ENCODE measurements around the gene TMEM30B.
A peak's percentile ranks its signal among the peaks of the same experiment; 100 is the strongest.
"Not testable (repeated sequence)": the region's sequence is repeated elsewhere in the genome, so short reads cannot be mapped to it uniquely, and the experiment has no call there.

TMEM30B gene

DNA sequence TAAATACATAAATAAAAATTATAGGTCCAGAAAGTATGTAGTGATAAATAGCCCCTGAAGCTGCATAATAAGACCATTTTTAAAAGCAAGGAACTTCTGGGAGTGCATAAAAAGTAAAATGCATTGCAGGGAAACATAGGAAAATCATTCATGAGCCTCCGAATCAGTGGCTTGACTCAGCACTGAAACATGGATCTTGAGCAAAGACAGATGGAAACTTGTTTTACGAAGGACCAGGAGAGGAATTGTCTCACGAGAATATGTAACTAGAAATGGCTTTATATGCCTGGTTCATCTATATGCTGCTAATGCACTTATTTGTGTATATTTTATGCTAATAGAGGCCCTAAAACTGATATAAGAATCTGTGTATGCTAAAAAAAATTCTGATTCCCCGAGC is 14.7 kb downstream of the TMEM30B start:
- no peak for DNase-seq (ENCODE audit: low read depth)

- no peak for DNase-seq (ENCODE audit: low read depth)
Observed at GRCh38 chr14:61264651-61265050, 16.5 kb downstream of the TMEM30B start.

GRCh38 chr14:61264010-61264571 is 17.0 kb downstream of the TMEM30B start:
- DNase-seq (ENCODE audit: low read depth): no peak

- no peak for DNase-seq (ENCODE audit: low read depth)
Observed at GRCh38 chr14:61262082-61262481, 19.1 kb downstream of the TMEM30B start.

DNA sequence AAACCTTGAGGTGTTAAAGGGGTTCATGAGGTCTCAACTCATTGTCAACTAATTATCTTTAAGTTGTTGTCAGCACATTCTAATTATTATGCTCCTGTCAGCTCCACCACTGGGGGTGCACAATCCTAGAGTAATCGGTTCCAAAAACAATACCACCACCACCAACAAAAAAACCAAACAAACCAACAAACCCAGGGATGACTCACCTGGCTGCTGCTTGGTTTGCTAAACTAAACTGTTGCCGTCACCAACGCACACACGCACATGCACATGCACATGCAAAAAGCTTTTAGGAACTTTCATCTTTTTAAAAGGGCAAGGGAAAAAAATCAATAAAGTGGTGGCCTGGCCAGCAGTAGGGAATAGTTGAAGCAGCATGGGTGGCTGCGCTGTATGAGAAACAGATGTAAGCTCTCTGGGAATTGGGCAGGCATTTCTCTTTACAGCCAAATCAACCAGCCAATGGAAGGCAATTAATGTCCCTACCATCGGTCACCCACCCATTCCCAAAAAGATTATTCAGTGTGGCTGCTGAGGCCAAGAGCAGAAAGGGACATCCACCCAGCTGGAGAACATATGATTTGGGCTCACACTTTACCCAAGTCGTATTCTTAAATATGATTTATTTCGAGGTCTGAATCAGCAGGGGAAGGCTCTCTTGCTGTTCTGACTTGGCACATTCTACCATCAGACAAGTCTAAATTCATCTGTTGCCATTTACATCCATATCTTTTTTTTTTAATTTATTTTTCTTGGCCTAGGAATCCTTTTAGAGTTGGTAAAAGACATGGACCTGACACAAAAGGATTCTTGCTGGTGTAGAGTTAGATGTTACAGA is 20.0 kb downstream of the TMEM30B start:
- no peak for DNase-seq (ENCODE audit: low read depth)

DNA sequence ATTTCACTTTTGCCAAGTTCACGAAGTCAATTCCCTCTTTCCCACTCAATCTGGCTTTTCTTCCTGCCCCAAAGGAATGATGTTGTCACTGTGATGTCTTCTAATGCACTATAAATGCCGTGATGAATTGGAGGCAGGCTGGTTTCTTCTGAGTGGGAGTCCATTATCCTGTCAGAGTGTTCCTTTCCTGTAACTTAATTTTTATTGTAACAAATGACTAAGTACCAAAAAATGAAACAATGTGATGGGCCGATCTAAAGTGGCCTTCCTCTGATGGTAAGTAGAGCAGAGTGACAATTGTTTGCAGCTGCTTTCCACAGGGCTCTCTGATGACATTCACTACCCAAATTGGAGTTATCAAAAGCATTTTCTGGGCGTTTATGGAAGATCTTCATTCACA is 22.2 kb downstream of the TMEM30B start:
- DNase-seq (ENCODE audit: low read depth): no peak

GRCh38 chr14:61257469-61258057 is 23.6 kb downstream of the TMEM30B start:
- DNase-seq (ENCODE audit: low read depth): no peak

DNA sequence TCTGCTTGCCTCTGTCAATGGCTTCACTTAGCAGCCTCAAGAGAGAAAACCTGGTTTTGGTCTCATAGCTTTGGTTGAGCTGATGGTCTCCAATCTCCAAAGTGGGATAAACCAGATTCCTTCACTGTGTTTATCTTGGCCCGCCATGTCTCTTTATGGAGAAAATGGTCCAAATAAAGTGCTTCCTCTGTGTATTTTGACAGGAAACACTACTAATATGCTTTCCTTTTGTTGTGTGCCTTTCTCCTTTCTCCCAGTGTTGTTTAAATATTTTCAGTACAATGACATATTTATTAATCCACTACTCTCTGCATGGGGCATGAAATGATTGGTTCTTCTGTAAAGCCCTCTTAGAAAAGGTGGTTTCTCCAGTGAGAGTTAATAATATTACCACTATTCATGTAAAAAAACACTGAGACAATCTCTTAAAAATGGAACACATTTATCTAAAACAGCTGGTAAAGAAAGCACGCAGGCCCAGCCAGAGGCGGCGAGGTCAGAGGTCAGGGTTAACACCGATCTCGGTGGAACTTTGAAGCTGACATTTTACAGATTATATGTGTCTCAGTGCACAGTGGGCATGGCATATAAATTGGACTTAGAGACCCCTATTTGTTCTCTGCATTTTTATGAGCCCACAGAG is 24.2 kb downstream of the TMEM30B start:
- no peak for DNase-seq (ENCODE audit: low read depth)

- no peak for DNase-seq (ENCODE audit: low read depth)
Observed at GRCh38 chr14:61255968-61256367, 25.2 kb downstream of the TMEM30B start.

- DNase-seq (ENCODE audit: low read depth): no peak
Observed at GRCh38 chr14:61254808-61255526, 26.2 kb downstream of the TMEM30B start.

DNA sequence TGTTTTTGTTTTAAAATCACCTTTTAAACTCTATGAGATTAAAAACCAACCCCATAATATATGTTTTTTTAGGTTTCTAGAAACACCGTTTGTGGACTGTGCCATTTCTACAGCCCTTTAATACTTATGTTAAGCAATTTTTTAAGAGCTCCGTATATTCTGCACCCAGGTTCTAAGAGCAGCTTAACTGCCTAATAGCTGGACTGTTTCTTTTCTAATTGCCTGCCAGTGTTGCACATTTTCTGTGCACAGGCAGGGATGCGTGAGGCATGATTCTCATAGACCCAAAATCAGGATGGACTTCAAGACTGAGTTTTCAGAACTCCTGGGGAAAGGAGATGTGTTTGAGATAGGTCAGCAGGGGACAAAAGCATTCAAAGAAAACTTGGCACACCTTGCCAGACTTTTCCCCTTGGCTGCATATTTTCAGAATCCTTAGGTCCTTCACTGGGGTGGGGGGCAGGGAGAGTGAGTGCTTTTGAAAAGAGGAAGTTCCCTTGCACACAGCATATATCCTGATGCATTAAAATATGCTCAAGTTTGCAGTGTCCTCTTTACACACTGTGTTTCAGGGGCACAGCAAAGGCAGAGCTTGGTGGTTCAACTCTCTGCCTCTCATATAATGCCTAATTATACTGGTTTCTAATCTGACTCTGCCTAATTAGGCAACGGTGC is 27.9 kb downstream of the TMEM30B start:
- DNase-seq (ENCODE audit: low read depth): no peak

- peak; percentile 30 for DNase-seq (ENCODE audit: low read depth)
Observed at GRCh38 chr14:61252369-61253063, 28.6 kb downstream of the TMEM30B start.

- DNase-seq (ENCODE audit: low read depth): no peak
Observed at GRCh38 chr14:61250063-61250462, 31.1 kb downstream of the TMEM30B start.

DNA sequence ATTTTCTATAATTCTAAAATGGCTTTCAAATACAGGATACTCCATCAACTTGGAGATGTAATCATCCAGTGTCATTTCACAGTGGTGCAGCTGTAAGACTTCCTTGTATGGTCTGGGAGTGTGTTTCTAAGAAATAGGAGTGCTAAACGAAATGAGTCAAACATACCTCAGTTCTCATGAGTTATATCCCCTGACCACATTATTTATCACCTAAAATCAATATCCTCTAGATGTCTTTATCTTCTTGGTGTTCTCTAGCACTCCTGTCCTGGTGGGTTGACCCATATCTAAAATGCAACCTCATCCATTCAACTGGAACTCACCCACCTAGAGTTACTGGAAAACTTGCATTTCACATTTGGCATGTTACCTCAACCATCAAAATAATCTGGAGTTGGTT is 33.2 kb downstream of the TMEM30B start:
- no peak for DNase-seq (ENCODE audit: low read depth)

DNA sequence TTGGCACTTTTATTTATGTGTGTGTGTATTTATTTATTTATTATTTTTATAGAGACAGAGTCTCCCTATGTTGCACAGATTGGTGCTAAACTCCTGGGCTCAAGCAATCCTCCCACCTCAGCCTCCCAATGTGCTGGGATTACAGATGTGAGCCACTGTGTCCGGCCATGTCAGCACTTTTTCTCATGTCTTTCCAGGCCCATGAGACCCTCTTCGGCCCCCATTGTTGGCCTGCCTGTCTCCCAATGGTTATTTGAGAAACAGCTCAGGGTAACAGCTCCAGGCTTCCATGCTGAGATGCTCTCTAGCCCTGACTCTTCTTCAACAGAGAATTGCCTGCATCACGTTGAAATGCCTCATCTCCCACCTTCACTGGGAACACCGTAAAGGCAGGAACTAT is 34.4 kb downstream of the TMEM30B start:
- no peak for DNase-seq (ENCODE audit: low read depth)

GRCh38 chr14:61244009-61244408 is 37.1 kb downstream of the TMEM30B start:
- DNase-seq (ENCODE audit: low read depth): no peak

DNA sequence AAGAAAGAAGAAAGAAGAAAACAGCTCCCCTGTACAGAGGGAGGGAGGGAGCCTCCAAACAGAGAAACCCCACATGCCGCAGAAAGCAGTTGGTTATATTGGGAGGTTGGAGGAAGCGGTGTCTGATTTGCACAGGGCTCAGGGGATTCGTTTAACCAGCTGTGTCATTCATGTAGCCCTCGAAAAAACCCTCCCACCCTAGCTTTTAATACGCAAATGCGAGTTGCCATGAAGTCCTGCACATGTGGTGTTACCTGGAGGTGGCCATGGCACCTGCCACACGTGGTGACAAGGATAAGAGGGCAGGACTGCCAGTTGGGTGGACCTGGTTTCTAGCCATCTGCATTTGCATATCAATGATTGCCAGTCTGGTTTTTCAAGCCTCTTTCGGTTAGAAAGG is 40.9 kb downstream of the TMEM30B start:
- no peak for DNase-seq (ENCODE audit: low read depth)

DNA sequence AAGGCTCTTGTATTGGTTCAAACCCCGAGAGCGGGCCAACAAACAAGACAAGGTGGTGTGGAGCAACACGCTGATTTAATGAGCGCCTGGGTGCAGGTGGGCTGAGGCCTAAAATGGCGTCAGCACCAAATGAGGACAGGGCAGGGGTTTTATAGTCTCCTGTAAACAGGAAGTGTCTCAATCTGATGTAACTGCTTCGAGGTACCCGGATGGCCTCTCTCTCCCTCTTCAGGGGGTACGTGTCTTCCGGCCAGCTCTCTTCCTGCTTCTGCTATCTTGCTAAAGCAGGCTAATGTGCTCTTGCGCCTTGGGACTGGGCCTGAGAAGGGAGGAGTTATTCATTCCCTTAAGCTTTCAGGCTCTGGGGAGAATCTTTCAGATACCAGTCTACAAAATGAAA is 41.9 kb downstream of the TMEM30B start:
- not testable (repeated sequence) for DNase-seq (ENCODE audit: low read depth)

GRCh38 chr14:61238611-61239245 is 42.4 kb downstream of the TMEM30B start:
- no peak for DNase-seq (ENCODE audit: low read depth)

DNA sequence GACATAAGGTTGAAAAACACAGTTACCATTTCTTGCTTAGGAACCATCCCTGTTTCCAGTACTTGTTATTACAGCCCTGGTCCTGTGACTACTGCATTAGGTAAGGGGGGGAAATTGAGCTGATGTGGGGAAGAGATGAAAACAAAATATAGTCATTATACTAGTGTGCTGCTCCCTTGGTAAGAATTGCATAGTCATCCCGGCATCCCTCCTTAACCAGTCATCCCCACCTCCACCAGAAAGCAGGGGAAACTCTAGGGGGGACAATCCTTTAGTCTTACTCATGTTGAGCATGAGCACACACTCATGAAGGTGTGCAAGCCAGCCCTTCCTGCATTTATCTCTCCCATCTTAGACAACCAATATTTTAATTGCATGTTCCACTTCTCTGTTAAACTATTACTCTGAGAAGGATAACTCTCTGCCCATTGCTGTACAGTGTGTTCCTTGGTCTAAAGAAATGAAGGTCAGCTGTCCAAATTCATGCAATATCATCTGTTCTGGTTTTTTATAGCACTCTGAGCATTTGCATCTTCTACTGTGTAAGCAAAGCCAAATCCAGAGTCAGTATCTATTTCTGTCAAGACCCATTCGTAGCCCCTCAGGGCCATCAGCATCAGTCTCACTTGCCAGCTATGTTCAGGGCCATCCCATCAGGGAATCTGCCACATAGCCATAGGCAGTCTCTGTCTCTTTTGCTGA is 46.8 kb downstream of the TMEM30B start:
- no peak for DNase-seq (ENCODE audit: low read depth)
